CD4-positive, alpha-beta T cell treated with Interleukin-17A for 1 hour (primary cell): ENCODE data around the gene RAB18.
"Not testable (repeated sequence)": the region's sequence is repeated elsewhere in the genome, so short reads cannot be mapped to it uniquely, and the experiment has no call there.

Experiments
- DNase-seq: peaks from one replicate; pipeline ENCODE4 v3.0.0-alpha.2; 2020

Gene RAB18

DNA sequence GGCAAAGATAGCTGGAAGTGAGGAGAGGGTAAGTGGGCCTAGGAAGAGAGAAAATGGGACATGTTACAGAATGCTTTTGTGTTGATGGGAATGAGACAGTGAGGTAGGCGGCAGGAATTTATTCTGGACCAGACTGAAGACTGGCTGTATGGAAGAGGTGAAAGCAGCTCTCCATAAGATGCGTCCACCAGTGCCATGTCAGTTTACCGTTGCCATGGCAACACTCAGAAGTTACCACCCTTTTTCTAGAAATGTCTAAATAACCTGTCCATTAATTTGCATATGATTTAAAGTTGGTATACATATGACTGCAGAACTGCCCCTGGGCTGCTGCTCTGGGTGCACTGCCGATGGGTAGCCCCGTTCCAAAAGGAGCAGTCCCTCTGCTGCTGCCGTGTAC is 46.7 kb downstream of the RAB18 start:
- DNase-seq: no peak

GRCh38 chr10:27558612-27559020 is 54.5 kb downstream of the RAB18 start:
- peak; percentile 56 for DNase-seq

- DNase-seq: no peak
Observed at GRCh38 chr10:27561334-27561733, 57.2 kb downstream of the RAB18 start.

DNA sequence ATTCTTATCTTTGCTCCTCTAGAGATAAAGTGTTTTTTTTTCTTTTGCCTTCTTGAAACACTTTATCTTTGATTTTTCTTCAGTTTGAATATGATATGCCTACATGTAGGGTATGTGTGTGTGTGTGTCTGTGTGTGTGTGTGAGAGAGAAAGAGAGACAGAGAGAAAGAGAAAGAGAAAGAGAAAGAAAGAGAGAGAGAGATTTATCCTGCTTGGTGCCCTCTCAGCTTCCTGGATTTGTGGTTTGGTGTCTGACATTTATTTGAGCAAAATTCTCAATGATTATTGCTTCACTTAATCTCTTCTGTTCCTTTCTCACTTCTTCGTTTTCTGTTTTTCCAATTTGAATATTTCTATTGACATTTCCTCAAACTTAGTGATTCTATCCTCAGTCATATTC is 60.3 kb downstream of the RAB18 start:
- peak; percentile 21 for DNase-seq

- no peak for DNase-seq
Observed at GRCh38 chr10:27564880-27565279, 60.8 kb downstream of the RAB18 start.

- peak; percentile 38 for DNase-seq
Observed at GRCh38 chr10:27568196-27569175, 64.4 kb downstream of the RAB18 start.

GRCh38 chr10:27569946-27570345 is 65.8 kb downstream of the RAB18 start:
- DNase-seq: no peak

DNA sequence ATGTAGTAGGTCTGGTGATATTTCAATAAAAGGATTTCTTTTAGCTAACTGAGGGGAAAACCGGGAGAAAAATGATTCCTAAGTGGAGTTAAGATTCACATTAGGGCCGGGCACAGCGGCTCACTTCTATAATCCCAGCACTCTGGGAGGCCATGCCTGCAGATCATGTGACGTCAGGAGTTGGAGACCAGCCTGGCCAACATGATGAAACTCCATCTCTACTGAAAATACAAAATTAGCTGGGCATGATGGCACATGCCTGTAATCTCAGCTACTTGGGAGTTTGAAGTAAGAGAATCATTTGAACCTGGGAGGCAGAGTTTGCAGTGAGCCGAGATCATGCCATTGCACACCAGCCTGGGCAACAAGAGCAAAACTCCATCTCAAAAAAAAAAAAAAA is 72.9 kb downstream of the RAB18 start:
- not testable (repeated sequence) for DNase-seq

DNA sequence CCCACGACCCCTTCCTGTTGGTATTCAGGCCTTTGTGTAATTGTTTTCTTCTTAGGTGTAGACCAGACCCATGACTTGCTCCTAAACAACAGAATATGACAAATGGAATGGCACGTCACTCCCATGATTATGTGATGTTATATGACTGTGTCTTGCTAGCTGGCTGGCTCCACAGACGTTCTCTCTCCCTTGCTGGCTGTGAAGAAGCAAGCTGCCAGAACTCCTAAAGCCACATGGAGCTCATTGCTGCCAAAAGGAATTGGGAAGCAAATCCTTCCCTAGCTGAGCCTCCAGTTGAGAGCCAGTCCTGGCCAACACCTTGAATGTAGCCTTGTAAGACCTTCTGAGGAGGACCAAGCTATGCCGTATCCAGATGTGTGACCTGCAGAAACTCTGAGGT is 74.2 kb downstream of the RAB18 start:
- DNase-seq: no peak

DNA sequence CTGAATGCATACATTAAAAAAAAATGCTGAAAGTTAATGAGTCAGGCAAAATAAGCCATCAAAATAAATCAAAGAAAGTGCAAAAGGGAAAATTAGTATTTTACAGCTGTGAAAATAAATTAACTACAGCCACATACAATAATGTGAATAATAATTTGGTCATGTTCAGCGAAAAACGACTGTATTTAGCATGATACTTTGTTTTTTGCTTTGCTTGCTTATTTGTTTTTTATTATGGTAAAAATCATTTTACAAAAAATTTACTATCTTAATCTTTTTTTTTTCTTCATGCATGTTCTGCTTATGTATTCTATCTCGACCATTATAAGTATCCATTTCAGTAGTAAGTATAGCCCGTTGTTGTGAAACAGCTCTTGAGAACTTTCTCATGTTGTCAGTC is 77.1 kb downstream of the RAB18 start:
- DNase-seq: no peak

DNA sequence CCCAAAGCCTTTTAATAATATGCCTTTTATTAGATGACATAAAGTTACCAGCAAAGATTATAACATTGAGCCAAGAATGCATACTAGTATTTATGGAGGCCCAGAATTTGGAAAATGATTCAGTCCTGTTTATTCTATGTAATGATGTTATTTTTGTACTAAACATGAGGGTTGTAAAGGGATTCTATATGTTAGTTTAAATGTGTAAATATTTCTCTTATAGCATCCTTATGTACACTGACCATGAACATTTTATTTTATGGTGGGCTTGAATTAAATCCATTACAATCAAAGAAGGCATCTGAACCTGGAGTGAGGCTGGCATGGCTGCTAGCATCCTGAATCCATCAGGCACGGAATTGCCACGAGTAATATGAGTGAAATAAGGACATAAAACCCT is 80.2 kb downstream of the RAB18 start:
- no peak for DNase-seq
